Vagina (tissue), 2 donors: ENCODE results near the gene NPDC1. TPM values are rescaled to one million over a fixed set of nuclear protein-coding genes. Genes with fewer than 3 reads are reported as not detected.
A peak's percentile ranks its signal among the peaks of the same experiment; 100 is the strongest.

Source experiments
- DNase-seq, 2 donors: peaks; one replicate each; pipeline ENCODE4 v3.0.0-alpha.2; 2017; ENCODE audit errors: extremely low spot score in 2 of 2
- H3K27ac ChIP-seq: fragments of 200-600 bp; sonication (generic); one replicate; pipeline ENCODE4 v1.5.1; 2019
- H3K27me3 ChIP-seq: fragments of 200-600 bp; sonication (generic); one replicate; pipeline ENCODE4 v1.5.1; 2019
- H3K36me3 ChIP-seq, 2 donors: fragments of 200-600 bp; sonication (generic); one replicate each; pipeline ENCODE4 v1.5.1; 2017 to 2019
- H3K4me1 ChIP-seq: fragments of 200-600 bp; sonication (generic); one replicate; pipeline ENCODE4 v1.5.1; 2019
- H3K4me3 ChIP-seq, 2 donors: fragments of 200-600 bp; sonication (generic); 1 replicate in 1 of 2; 2 replicates in 1 of 2; pipeline ENCODE4 v1.5.1; 2016 to 2019
- H3K9me3 ChIP-seq: fragments of 200-600 bp; sonication (generic); one replicate; pipeline ENCODE4 v1.5.1; 2019
- POLR2A ChIP-seq, 2 donors: fragments of 450-650 bp; IDR thresholded peaks; one replicate each; pipeline ENCODE4 v1.6.1; 2017; ENCODE audit warnings: antibody characterized with exemption in 2 of 2, mild to moderate bottlenecking in 2 of 2, moderate library complexity in 2 of 2
- POLR2AphosphoS5 ChIP-seq, 2 donors: sonication (generic); formaldehyde crosslinking; IDR thresholded peaks; one replicate each; pipeline ENCODE4 v1.9.0; 2017; ENCODE audit warnings: antibody characterized with exemption in 2 of 2, mild to moderate bottlenecking in 2 of 2, low read depth in 1 of 2; ENCODE audit not compliant: insufficient read depth in 1 of 2
- intact Hi-C: fragments of 100-400 bp; cut with DNase I; formaldehyde crosslinking; loops from one replicate; pipeline ENCODE4 v1.15.1; 2023
- total RNA-seq: library from RNA; depleted of rRNA; stranded (reverse); fragments of >200 nt; gene quantifications from one replicate; pipeline ENCODE4 v1.2.3, GENCODE V29; 2016
- TF ChIP-seq, protein P1 (sequence below), 3 experiments: fragments of 450-650 bp in 2 of 3; fragments of 200-600 bp in 1 of 3; sonication (generic) in 1 of 3; IDR thresholded peaks; one replicate each; pipeline ENCODE4 v1.5.1; 2017 to 2019; ENCODE audit warnings: antibody characterized with exemption in 3 of 3, mild to moderate bottlenecking in 2 of 3, moderate library complexity in 2 of 3

The NPDC1 gene
- total RNA-seq, 1 donor from 2014 or later: 67.5 TPM

DNA sequence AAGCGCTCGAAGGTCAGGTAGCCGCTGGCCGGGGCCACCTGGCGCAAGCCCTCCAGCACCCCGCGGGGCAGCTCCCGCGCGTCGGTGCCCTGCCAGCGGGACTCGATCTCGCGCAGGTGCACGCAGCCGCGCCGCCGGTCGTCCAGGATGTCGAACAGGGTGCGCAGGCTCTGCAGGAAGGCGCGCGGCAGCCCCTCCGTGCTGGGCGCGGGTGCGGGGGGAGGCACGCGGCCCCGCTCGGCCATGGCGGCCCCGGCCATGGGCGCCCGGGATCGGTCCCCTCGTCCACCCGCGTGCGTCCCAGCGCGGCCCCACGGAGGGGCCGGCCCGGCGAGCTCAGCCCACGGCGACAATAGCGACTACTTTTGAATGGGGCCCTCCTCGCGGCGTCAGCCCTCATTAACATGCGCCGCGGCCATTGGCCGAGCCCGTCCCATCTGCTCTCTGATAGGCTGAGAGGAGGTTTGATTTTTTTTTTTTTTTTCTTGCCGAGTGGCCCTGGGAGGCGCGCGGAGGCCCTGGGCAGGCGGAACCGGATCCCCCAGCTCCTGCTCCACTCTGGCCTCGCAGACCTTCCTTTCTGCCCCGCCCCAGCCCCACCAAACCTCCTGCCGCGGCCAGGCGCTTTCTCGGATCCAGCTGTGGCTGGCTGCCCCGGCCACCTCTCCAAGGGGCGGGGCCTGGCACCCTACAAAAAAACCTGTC is 24.4 kb upstream of the NPDC1 start, which contains the start of gene SAPCD2:
Gene SAPCD2, minus strand, starts transcription at position 357 of the 705 bp plus-strand sequence. Its CDS starts 97 bp downstream, at position 260.
- intact Hi-C loops: no loop called here
- no peaks in the 10 kb centered on the region for H3K27me3 ChIP-seq
- H3K36me3 ChIP-seq: no peaks in the 10 kb centered on the region
- no peaks in the 10 kb centered on the region for H3K9me3 ChIP-seq
- no peak for DNase-seq
- peaks cover 14% of the 10 kb centered on the region for H3K4me1 ChIP-seq
- peak within 1 kb of the TSS; percentile 9 for H3K27ac ChIP-seq
- H3K4me3 ChIP-seq: peak within 1 kb of the TSS; percentile 33 to 44
- TF ChIP-seq POLR2AphosphoS5 (IDR thresholded peaks at IDR 0.05; ENCODE audit: insufficient read depth in 1 of 2, low read depth in 1 of 2): peak in 1 of 2 donors; percentile 53
- TF ChIP-seq, protein P1, sequence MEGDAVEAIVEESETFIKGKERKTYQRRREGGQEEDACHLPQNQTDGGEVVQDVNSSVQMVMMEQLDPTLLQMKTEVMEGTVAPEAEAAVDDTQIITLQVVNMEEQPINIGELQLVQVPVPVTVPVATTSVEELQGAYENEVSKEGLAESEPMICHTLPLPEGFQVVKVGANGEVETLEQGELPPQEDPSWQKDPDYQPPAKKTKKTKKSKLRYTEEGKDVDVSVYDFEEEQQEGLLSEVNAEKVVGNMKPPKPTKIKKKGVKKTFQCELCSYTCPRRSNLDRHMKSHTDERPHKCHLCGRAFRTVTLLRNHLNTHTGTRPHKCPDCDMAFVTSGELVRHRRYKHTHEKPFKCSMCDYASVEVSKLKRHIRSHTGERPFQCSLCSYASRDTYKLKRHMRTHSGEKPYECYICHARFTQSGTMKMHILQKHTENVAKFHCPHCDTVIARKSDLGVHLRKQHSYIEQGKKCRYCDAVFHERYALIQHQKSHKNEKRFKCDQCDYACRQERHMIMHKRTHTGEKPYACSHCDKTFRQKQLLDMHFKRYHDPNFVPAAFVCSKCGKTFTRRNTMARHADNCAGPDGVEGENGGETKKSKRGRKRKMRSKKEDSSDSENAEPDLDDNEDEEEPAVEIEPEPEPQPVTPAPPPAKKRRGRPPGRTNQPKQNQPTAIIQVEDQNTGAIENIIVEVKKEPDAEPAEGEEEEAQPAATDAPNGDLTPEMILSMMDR (IDR thresholded peaks at IDR 0.05): no peak

DNA sequence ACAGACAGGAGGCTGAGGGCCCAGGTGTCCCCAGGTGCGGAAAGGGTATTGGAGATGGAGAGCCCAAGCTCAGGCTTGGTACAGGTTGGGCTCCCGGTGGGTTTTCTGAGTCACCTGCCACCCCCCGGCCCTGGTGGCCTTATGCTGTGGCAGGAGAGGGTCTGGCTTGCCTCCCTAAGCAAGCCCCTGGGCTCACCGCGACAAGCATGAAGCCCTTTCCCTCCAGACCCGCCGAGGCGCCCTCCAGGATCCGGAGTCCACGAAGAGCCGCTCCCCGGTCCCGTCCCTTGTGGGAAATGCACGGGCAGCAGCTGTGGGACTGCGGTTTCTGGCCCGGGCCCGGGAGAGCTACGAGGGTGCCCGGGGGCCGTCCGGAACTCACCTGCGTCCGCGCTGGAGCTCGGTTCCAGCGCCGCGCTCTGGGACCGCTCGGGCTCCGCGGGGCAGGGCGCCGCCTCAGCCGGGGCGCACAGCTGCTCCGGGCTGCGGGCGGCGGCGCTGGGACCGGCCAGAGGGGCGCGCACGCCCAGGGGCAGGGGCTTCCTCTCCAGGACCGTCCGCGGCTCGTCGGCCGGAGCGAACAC is 23.6 kb upstream of the NPDC1 start:
- no peaks in the 10 kb centered on the region for H3K9me3 ChIP-seq
- no peak overlapping the region for H3K27ac ChIP-seq
- TF ChIP-seq, protein P1 (IDR thresholded peaks at IDR 0.05): no peak
- TF ChIP-seq POLR2A (IDR thresholded peaks at IDR 0.05) (no peak), POLR2AphosphoS5 (IDR thresholded peaks at IDR 0.05; ENCODE audit: insufficient read depth in 1 of 2, low read depth in 1 of 2) (no peak)
- intact Hi-C loops: no loop called here
- H3K27me3 ChIP-seq: no peaks in the 10 kb centered on the region
- peak overlapping the region in 1 of 2 donors; percentile 44 for H3K4me3 ChIP-seq
- DNase-seq: no peak
- H3K4me1 ChIP-seq: peaks cover 14% of the 10 kb centered on the region
- no peaks in the 10 kb centered on the region for H3K36me3 ChIP-seq

DNA sequence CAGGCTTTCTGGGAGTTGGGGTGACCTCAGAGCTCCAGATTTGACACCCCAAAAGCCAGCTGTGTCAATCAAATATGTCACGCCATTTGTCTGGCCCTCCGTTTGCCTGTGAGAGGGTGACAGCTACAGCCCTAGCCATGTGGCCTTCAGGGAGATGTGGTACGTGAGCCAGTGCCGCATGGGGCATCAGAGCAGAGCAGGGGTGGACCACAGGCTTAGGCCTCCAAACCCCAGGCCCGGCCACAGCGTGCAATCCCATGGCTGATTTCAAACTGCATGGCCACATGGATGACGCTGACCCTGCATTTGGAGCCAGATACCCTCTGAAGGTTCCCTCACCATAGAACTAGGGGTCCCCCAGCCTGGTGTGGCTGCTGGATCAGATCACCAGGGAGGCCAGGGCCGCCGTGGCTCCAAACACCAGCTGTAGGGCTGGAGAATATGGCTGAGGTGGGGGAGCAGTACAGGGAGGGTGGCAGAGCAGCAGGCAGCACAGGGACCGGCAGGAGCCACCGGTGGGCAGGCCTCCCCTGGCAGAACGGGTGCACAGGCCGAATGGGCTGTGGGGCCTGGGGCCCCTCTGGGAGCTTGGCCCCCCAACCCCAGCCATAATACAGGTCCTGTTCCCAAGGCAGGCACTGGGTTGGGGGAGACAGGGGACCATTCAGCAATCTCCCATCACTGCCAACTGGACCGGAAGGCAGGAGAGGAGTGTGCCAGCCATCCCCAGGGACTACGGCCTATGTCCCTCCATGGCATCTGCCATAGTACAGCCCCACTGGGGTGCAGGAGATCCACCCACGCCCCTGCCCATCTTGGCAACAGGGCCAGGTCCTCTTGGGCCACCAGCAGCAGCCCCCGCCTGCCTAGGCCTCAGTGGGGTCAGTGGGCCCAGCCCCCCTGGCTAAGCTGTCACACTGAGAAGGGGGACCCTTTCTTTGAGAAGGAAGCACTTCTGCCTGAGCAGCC is 22.8 kb upstream of the NPDC1 start:
- H3K4me3 ChIP-seq: no peak overlapping the region
- intact Hi-C loops: no loop called here
- no peak for DNase-seq
- no peaks in the 10 kb centered on the region for H3K36me3 ChIP-seq
- TF ChIP-seq, protein P1 (IDR thresholded peaks at IDR 0.05): no peak
- TF ChIP-seq POLR2AphosphoS5 (IDR thresholded peaks at IDR 0.05; ENCODE audit: insufficient read depth in 1 of 2, low read depth in 1 of 2) (no peak), POLR2A (IDR thresholded peaks at IDR 0.05) (no peak)
- no peaks in the 10 kb centered on the region for H3K9me3 ChIP-seq
- H3K4me1 ChIP-seq: peaks cover 20% of the 10 kb centered on the region
- H3K27ac ChIP-seq: no peak overlapping the region
- H3K27me3 ChIP-seq: no peaks in the 10 kb centered on the region

DNA sequence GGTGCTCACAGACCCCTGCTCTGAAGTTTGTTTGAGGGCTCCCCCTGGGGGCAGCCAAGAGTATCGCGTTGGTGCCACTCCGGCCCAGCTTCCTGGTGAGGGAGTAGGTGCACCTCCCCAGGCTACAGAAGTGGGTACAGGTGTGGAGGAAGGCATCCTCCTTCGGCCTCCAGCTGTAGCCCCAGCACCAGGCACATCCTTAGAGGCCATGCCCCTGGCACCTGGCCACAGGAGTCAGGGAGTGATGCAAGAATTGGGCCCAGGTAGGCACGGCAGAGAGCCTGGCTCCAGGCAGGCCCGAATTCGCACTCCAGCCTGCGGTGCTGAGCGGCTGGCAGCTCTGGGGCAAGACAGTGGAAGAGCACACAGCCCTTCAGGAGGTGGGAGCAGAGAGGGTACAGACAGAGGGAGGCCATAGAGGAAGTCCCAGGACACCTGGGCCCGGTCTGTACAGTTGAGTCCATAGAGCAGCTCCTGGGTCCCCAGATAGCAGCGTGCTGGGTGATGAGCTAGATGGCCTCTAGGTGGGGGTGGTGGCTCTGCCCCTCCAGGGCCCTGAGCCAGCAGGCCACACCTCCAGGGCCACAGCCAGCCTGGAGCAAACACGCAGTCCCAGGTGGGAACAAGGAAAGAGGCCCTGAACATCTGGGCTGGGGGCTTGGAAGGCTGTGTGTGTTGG is 22.0 kb upstream of the NPDC1 start:
- intact Hi-C loops: no loop called here
- H3K27ac ChIP-seq: no peak overlapping the region

More for the DNA sequence above, 22.0 kb upstream of the NPDC1 start:
- Histone ChIP-seq H3K4me1 (peaks cover 22% of the 10 kb centered on the region), H3K9me3 (no peaks in the 10 kb centered on the region), H3K36me3 (no peaks in the 10 kb centered on the region), H3K27me3 (no peaks in the 10 kb centered on the region), H3K4me3 (no peak overlapping the region)
- no peak for DNase-seq
- TF ChIP-seq, protein P1 (IDR thresholded peaks at IDR 0.05): peak; percentile 63 to 76 (median 73)
- no peak for TF ChIP-seq POLR2AphosphoS5 (IDR thresholded peaks at IDR 0.05; ENCODE audit: insufficient read depth in 1 of 2, low read depth in 1 of 2)
